Measurements from ENCODE around the gene STX2.
"Not testable (repeated sequence)": the region's sequence is repeated elsewhere in the genome, so short reads cannot be mapped to it uniquely, and the experiment has no call there.

Gene STX2

DNA sequence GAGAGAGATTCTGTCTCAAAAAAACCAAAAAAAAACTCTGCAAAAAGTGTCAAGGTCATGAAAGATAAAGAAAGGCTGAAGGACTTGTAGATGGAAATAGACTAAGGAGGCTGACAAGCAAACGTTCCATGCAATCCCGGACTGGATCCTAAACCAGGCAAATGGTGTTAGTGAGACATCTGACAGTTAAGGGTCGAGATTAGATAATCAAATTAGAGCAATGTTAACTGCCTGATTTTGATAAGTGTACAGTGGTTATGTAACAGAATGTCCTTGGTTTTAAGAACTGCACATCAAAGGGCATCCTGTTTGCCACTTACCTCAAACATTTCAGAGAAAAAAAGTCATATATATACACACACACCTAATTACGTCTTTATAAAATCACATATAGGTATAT, 29.4 kb upstream of the STX2 start:
- no peak for DNase-seq (ENCODE audit: low read depth)
- no peak overlapping the region for H3K4me3 ChIP-seq (ENCODE audit: low read depth, low read length)
- TF ChIP-seq, protein P1, sequence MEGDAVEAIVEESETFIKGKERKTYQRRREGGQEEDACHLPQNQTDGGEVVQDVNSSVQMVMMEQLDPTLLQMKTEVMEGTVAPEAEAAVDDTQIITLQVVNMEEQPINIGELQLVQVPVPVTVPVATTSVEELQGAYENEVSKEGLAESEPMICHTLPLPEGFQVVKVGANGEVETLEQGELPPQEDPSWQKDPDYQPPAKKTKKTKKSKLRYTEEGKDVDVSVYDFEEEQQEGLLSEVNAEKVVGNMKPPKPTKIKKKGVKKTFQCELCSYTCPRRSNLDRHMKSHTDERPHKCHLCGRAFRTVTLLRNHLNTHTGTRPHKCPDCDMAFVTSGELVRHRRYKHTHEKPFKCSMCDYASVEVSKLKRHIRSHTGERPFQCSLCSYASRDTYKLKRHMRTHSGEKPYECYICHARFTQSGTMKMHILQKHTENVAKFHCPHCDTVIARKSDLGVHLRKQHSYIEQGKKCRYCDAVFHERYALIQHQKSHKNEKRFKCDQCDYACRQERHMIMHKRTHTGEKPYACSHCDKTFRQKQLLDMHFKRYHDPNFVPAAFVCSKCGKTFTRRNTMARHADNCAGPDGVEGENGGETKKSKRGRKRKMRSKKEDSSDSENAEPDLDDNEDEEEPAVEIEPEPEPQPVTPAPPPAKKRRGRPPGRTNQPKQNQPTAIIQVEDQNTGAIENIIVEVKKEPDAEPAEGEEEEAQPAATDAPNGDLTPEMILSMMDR (IDR thresholded peaks at IDR 0.05; ENCODE audit: low read depth, low read length, missing control alignments) = no peak
- in situ Hi-C loops (cut with HindIII; ENCODE audit: low sequenced_read_pairs) = no loop called here

- no peak for DNase-seq (ENCODE audit: low read depth)
- TF ChIP-seq, protein P1 (IDR thresholded peaks at IDR 0.05; ENCODE audit: low read depth, low read length, missing control alignments) = no peak
- in situ Hi-C loops (cut with HindIII; ENCODE audit: low sequenced_read_pairs) = no loop called here
- H3K4me3 ChIP-seq (ENCODE audit: low read depth, low read length) = no peak overlapping the region
Measured at GRCh38 chr12:130863298-130863697, 24.2 kb upstream of the STX2 start.

- H3K4me3 ChIP-seq (ENCODE audit: low read depth, low read length); in situ Hi-C loops (cut with HindIII; ENCODE audit: low sequenced_read_pairs); DNase-seq (ENCODE audit: low read depth): not testable (repeated sequence)
Measured at GRCh38 chr12:130862771-130863170, 23.7 kb upstream of the STX2 start.

DNA sequence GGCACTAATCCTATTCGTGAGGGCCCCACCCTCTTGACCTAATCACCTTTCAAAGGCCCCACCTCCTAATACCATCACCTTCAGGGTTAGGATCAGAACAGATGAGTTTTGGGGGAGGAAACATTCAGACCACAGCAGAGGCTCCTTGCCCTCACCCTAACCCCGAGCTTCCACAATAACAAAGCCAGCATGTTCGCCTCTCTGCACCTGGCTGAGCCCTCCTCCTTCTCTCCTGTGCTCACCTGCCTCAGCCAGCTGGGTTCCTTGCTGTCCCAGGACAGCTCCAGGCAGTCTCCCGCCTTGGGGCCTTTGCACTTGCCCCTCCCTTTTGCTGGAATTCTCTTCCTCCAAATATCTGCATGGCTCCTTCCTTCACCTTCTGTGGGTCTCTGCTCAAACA, 23.1 kb upstream of the STX2 start:
- H3K4me3 ChIP-seq (ENCODE audit: low read depth, low read length) = no peak overlapping the region
- no peak for DNase-seq (ENCODE audit: low read depth)
- in situ Hi-C loops (cut with HindIII; ENCODE audit: low sequenced_read_pairs) = no loop called here
- TF ChIP-seq, protein P1 (IDR thresholded peaks at IDR 0.05; ENCODE audit: low read depth, low read length, missing control alignments) = no peak

GRCh38 chr12:130860311-130860710, 21.3 kb upstream of the STX2 start:
- TF ChIP-seq, protein P1 (IDR thresholded peaks at IDR 0.05; ENCODE audit: low read depth, low read length, missing control alignments) = no peak
- DNase-seq (ENCODE audit: low read depth) = no peak
- in situ Hi-C loops (cut with HindIII; ENCODE audit: low sequenced_read_pairs) = no loop called here
- H3K4me3 ChIP-seq (ENCODE audit: low read depth, low read length) = no peak overlapping the region

- no peak overlapping the region for H3K4me3 ChIP-seq (ENCODE audit: low read depth, low read length)
- no peak for DNase-seq (ENCODE audit: low read depth)
- TF ChIP-seq, protein P1 (IDR thresholded peaks at IDR 0.05; ENCODE audit: low read depth, low read length, missing control alignments) = no peak
- in situ Hi-C loops (cut with HindIII; ENCODE audit: low sequenced_read_pairs) = no loop called here
Measured at GRCh38 chr12:130859161-130859560, 20.1 kb upstream of the STX2 start.

DNA sequence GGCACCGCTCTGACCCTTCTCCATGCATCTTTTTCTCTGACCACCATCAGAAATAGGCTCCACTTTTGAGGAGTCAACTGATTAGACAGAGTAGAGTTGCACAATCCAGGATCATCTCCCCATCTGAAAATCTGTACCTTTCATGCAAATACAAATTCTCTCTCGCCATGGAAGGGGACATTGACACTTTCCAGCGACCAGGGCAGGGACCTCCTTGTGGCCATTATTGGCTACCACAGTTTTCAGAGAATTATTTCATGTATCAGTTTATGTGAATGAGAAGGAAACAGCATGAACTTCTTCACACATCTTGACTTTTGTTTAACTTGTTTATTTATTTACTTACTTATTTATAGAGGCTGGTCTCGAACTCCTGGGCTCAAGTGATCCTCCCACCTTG, 19.0 kb upstream of the STX2 start:
- TF ChIP-seq, protein P1 (IDR thresholded peaks at IDR 0.05; ENCODE audit: low read depth, low read length, missing control alignments) = no peak
- in situ Hi-C loops (cut with HindIII; ENCODE audit: low sequenced_read_pairs) = no loop called here
- no peak for DNase-seq (ENCODE audit: low read depth)

More for the DNA sequence above, 19.0 kb upstream of the STX2 start:
- H3K4me3 ChIP-seq (ENCODE audit: low read depth, low read length) = no peak overlapping the region
